Right lobe of liver (tissue), 6 donors: ENCODE measurements around the gene KLC1. TPM values are rescaled to one million over a fixed set of nuclear protein-coding genes. Genes with fewer than 3 reads are reported as not detected.

ENCODE experiments used
- ATAC-seq, 4 donors: fragments of 200-7000 bp; cut with Tn5 transposase; one replicate each; pipeline ENCODE4 v1.9.1; 2020; ENCODE audit warnings: mild to moderate bottlenecking in 4 of 4, moderate library complexity in 4 of 4
- DNase-seq, 3 donors: peaks; one replicate each; pipeline ENCODE4 v3.0.0-alpha.2; 2020
- H3K27ac ChIP-seq, 3 donors: fragments of 200-600 bp; one replicate each; pipeline ENCODE4 v1.8.0; 2022
- H3K27me3 ChIP-seq, 2 donors: fragments of 200-600 bp; one replicate each; pipeline ENCODE4 v1.8.0; 2022
- H3K36me3 ChIP-seq, 4 donors: fragments of 200-600 bp; sonication (generic) in 1 of 4; one replicate each; pipeline versions ENCODE4 v1.5.1 to v1.8.0; 2017 to 2022; ENCODE audit warnings: control low read depth in 1 of 4
- H3K4me1 ChIP-seq, 4 donors: fragments of 200-600 bp; sonication (generic) in 1 of 4; one replicate each; pipeline versions ENCODE4 v1.5.1 to v1.8.0; 2017 to 2022; ENCODE audit warnings: control low read depth in 1 of 4
- H3K4me3 ChIP-seq, 3 donors: fragments of 200-600 bp; one replicate each; pipeline ENCODE4 v1.8.0; 2022
- H3K9me3 ChIP-seq, 4 donors: fragments of 200-600 bp; sonication (generic) in 1 of 4; one replicate each; pipeline versions ENCODE4 v1.5.1 to v1.8.0; 2017 to 2022; ENCODE audit warnings: control low read depth in 1 of 4
- POLR2A ChIP-seq: fragments of 450-650 bp; IDR thresholded peaks from one replicate; pipeline ENCODE4 v1.6.1; 2017; ENCODE audit warnings: antibody characterized with exemption, mild to moderate bottlenecking
- WGBS: methylation state at CpG from one replicate; pipeline ENCODE4 v1.1.6; 2018; ENCODE audit warnings: low coverage, low lambda C conversion rate; ENCODE audit not compliant: insufficient coverage; ENCODE audit errors: missing lambda C conversion rate; 5-methylcytosine and 5-hydroxymethylcytosine counted together
- intact Hi-C, 2 donors: fragments of 100-400 bp; cut with DNase I; formaldehyde crosslinking; loops; one replicate each; pipeline versions ENCODE4 v1.11.2 to v1.14.1; 2022
- total RNA-seq, 6 experiments: library from RNA; depleted of rRNA in 2 of 6; stranded (reverse); fragments of >200 nt in 2 of 6; fragmentation: NEBNext Ultra II Directional in 3 of 6; extraction: Animal tissue kit (Norgen Biotek cat#: 25700) in 3 of 6; gene quantifications; one replicate each; pipeline versions ENCODE4 v1.1.0 to v1.2.4, GENCODE V29; 2016 to 2023
- TF ChIP-seq, protein P1 (sequence below), 4 donors: fragments of 200-600 bp in 3 of 4; fragments of 450-650 bp in 1 of 4; IDR thresholded peaks; one replicate each; pipeline versions ENCODE4 v1.5.1 to v1.8.0; 2016 to 2022; ENCODE audit warnings: antibody characterized with exemption in 4 of 4, mild to moderate bottlenecking in 2 of 4
- donor health status: DM: no; HTN: yes; CAD: no.
- donor health status: DM: no; HTN: no; CAD: no.
- donor health status: DM: no; HTN: no; CAD: no.
- donor health status: DM: no; HTN: yes; CAD: no.
- donor health status: DM: no; HTN: yes; CAD: no.

The KLC1 gene
- total RNA-seq, 6 experiments from 2014 or later, result 45.8 to 78.9 (median 58.0) TPM

DNA sequence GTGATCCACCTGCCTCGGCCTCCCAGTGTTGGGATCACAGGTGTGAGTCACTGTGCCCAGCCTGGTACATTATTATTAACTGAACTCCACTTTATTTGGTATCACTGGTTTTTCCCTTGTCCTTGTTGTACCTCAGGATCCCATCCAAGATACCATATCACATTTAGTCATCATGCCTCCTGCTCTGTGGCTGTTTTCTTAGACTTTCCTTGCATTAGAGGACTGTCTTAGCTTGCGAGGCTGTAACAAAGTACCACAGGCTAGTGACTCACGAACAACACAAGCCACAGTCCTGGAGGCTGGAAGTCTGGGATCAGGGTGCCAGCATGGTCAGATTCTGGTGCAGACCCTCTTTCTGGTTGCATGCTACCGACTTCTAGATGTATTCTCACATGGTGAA, 12.2 kb downstream of the KLC1 start:
- Histone ChIP-seq H3K27me3 (no peaks in the 10 kb centered on the region), H3K36me3 (no peaks in the 10 kb centered on the region), H3K27ac (no peak overlapping the region), H3K4me3 (no peak overlapping the region), H3K4me1 (peaks cover 0 to 5% (median 0%) of the 10 kb centered on the region in 4 donors), H3K9me3 (no peaks in the 10 kb centered on the region)
- ATAC-seq, result no peak
- 86% methylated on average over 4 of the region's 4 CpGs for WGBS
- no peak for TF ChIP-seq POLR2A
- TF ChIP-seq, protein P1, sequence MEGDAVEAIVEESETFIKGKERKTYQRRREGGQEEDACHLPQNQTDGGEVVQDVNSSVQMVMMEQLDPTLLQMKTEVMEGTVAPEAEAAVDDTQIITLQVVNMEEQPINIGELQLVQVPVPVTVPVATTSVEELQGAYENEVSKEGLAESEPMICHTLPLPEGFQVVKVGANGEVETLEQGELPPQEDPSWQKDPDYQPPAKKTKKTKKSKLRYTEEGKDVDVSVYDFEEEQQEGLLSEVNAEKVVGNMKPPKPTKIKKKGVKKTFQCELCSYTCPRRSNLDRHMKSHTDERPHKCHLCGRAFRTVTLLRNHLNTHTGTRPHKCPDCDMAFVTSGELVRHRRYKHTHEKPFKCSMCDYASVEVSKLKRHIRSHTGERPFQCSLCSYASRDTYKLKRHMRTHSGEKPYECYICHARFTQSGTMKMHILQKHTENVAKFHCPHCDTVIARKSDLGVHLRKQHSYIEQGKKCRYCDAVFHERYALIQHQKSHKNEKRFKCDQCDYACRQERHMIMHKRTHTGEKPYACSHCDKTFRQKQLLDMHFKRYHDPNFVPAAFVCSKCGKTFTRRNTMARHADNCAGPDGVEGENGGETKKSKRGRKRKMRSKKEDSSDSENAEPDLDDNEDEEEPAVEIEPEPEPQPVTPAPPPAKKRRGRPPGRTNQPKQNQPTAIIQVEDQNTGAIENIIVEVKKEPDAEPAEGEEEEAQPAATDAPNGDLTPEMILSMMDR (IDR thresholded peaks at IDR 0.05), result no peak
- intact Hi-C loops, result no loop called here
- DNase-seq, result no peak

DNA sequence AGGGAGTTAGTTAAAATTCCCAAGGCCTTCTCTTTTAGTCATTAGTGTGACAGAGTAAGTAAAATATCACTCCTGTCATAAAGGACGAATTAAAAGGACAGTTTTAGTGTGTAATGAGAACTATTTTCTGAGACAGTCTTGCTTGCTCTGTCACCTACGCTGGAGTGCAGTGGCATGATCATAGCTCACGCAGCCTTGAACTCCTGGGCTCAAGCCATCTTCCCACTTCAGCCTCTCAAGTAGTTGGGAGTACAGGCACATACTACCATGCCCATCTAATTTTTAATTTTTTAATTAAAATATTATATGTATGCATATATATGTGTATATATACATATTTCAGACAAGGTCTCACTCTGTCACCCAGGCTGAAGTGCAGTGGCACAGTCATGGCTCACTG, 17.2 kb downstream of the KLC1 start:
- Histone ChIP-seq H3K36me3 (no peaks in the 10 kb centered on the region), H3K27me3 (no peaks in the 10 kb centered on the region), H3K9me3 (no peaks in the 10 kb centered on the region), H3K27ac (no peak overlapping the region), H3K4me3 (no peak overlapping the region), H3K4me1 (no peaks in the 10 kb centered on the region)
- DNase-seq, result no peak
- no peak for TF ChIP-seq POLR2A
- TF ChIP-seq, protein P1 (IDR thresholded peaks at IDR 0.05), result no peak
- intact Hi-C loops, result no loop called here
- no peak for ATAC-seq
- 83% methylated on average over 3 of the region's 3 CpGs for WGBS

DNA sequence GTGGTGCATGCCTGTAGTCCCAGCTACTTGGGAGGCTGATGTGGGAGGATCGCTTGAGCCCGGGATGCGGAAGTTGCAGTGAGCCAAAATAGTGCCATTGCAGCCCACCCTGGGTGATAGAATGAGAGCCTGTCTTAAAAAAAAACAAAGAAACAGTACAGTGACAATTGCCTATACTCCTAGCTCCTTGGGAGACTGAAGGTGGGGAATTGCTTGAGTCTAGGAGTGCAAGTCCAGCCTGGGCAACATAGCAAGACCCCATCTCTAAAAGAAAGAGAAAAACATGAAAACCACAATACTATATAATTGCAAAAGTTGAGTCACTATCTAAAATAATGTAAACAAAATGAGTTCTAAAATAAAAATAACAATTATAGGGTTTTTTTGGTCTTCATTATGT, 20.0 kb downstream of the KLC1 start:
- intact Hi-C loops, result no loop called here
- 95% methylated on average over 3 of the region's 3 CpGs for WGBS
- TF ChIP-seq, protein P1 (IDR thresholded peaks at IDR 0.05), result no peak
- no peak for TF ChIP-seq POLR2A
- DNase-seq, result no peak
- H3K9me3 ChIP-seq, result no peaks in the 10 kb centered on the region
- no peak for ATAC-seq
- H3K27ac ChIP-seq, result no peak overlapping the region
- H3K27me3 ChIP-seq, result no peaks in the 10 kb centered on the region
- H3K4me1 ChIP-seq, result no peaks in the 10 kb centered on the region
- no peak overlapping the region for H3K4me3 ChIP-seq
- H3K36me3 ChIP-seq, result no peaks in the 10 kb centered on the region

DNA sequence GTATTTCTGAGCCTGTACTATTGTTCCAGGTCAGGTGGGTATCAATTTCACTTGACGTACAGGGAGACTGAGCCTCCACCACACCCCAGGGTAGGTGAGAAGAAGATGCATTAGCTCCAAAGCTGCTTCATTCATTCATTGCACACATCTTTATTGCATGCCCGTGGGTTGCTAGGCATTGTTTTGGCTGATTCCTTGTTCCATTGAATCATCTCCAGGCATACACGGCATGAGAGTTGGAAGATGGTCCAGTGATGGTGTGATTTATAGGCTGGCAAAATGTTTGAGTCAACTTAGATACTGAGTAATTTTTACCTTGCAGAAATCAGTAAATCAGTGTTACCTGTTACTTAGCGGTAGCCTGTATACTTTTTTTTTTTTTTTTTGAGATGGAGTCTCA, 21.2 kb downstream of the KLC1 start:
- no peaks in the 10 kb centered on the region for H3K4me1 ChIP-seq
- H3K4me3 ChIP-seq, result no peak overlapping the region
- intact Hi-C loops, result no loop called here
- WGBS, result 83% methylated on average over 2 of the region's 4 CpGs
- peaks cover 0 to 11% (median 5%) of the 10 kb centered on the region in 4 donors for H3K36me3 ChIP-seq
- no peak for ATAC-seq
- H3K27ac ChIP-seq, result no peak overlapping the region
- TF ChIP-seq, protein P1 (IDR thresholded peaks at IDR 0.05), result no peak
- no peak for TF ChIP-seq POLR2A
- DNase-seq, result no peak
- no peaks in the 10 kb centered on the region for H3K9me3 ChIP-seq
- no peaks in the 10 kb centered on the region for H3K27me3 ChIP-seq

DNA sequence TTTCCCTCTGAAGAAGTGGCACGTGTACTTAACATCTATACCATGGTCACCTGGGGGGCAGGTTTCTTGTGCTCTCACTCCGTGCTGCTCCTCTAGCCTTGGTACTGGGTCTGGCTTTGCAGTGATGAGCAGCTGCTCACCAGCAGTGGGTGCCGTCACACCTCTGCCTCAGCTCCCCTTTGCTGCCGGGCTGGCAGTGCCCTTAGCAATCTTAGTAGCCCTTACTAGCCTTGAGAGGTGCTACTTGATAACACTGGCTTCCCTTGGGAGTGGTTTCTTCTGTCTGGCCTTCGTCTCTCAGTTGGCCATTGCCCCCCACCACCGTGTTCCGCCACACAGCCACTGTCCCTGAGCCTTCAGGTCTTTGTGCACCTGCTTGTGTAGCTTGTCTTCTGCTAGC, 22.6 kb downstream of the KLC1 start:
- intact Hi-C loops, result no loop called here
- TF ChIP-seq, protein P1 (IDR thresholded peaks at IDR 0.05), result no peak
- TF ChIP-seq POLR2A, result no peak
- no peak for ATAC-seq
- no peak overlapping the region for H3K4me3 ChIP-seq
- no peaks in the 10 kb centered on the region for H3K27me3 ChIP-seq
- H3K36me3 ChIP-seq, result peaks cover 0 to 23% (median 11%) of the 10 kb centered on the region in 4 donors
- H3K9me3 ChIP-seq, result no peaks in the 10 kb centered on the region
- WGBS, result no CpG with 5 or more reads among the region's 7 CpGs
- no peak for DNase-seq
- no peak overlapping the region for H3K27ac ChIP-seq
- H3K4me1 ChIP-seq, result peaks cover 0 to 8% (median 0%) of the 10 kb centered on the region in 4 donors
